ENCODE results near the gene CTSC.

DNA sequence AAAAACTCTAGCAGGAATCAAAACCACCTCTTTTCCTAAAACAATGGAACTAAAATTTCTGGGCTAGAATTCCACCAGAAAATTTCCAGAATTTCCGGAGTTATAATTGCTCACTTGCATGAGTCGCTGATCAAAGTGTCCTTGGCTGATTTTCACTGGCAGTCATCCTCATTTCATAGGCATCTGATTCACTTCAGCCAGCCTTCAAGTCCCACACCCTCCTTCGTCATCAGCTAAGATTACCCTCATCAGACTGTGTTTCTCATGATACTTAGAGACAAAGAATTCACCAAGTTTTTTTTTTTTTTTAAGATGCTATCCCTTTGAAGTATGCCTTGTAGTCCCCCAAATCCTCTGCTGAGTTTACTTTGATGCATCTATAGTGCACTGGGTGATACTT, 90.8 kb downstream of the CTSC start:
- TF ChIP-seq, protein P1, sequence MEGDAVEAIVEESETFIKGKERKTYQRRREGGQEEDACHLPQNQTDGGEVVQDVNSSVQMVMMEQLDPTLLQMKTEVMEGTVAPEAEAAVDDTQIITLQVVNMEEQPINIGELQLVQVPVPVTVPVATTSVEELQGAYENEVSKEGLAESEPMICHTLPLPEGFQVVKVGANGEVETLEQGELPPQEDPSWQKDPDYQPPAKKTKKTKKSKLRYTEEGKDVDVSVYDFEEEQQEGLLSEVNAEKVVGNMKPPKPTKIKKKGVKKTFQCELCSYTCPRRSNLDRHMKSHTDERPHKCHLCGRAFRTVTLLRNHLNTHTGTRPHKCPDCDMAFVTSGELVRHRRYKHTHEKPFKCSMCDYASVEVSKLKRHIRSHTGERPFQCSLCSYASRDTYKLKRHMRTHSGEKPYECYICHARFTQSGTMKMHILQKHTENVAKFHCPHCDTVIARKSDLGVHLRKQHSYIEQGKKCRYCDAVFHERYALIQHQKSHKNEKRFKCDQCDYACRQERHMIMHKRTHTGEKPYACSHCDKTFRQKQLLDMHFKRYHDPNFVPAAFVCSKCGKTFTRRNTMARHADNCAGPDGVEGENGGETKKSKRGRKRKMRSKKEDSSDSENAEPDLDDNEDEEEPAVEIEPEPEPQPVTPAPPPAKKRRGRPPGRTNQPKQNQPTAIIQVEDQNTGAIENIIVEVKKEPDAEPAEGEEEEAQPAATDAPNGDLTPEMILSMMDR (IDR thresholded peaks at IDR 0.05; ENCODE audit: insufficient read depth, low read length, poor library complexity, severe bottlenecking): no peak
- no peak for TF ChIP-seq EZH2phosphoT487 (conservative IDR thresholded peaks at IDR 0.05; ENCODE audit: low read length)
